Embryonic facial prominence (tissue), 1 donor: Measurements from ENCODE around the gene POMP.
"Not testable (repeated sequence)": the region's sequence is repeated elsewhere in the genome, so short reads cannot be mapped to it uniquely, and the experiment has no call there.

Source experiments
- DNase-seq: peaks from one replicate; pipeline ENCODE4 v3.0.0-alpha.2; 2016; ENCODE audit errors: extremely low spot score

POMP gene

GRCh38 chr13:28637714-28638355 lies 21.1 kb upstream of the POMP start:
- DNase-seq, result no peak

GRCh38 chr13:28638756-28639155 lies 20.2 kb upstream of the POMP start:
- no peak for DNase-seq

DNA sequence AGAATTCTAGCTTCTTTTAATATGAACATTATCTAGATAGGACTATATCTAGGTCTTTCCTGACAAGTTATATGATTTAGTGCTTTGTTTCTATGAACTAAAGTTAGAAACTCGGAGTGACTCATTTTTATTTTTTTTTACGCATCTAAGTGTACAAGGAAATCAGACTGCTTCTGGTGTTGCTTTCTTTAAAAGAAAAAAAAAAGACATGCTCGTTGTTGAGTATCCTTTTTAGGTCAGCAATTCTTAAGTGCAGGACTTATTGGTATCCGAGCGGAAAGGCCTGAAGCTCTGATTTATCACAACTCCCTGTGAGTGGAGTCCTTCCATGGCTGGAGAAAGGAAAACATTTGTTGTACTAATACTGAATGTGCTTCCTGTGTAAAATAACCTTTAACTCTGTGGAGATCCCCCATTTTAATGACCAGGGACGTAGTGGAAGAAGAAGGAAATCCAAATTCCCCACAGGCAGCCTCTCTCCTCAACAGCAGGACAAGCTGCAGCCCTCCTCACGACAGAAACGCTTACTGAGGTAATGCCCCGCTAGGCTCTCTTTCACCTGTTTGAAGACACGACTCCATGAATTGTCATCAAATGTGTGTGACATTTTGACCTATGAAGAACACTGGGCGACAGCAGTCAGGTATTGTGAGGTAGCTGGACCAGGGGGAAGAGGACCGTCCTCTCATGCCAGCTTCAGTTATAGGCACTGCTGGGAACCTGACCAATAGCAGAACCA lies 17.9 kb upstream of the POMP start:
- DNase-seq, result no peak

DNA sequence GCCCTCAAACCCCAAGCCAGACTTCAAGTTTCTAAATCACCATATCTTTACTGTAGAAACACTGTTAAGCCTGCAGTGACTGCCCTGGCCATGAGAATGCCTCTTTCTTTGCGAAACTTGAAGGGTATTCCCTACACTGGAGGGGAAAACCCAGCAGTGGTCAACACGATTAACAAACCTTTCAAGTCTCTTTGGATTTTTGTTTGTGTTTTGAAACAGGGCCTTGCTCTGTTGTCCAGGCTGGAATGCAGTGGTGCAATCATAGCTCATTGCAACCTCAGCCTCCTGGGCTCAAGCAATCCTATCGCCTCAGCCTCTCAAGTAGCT lies 17.4 kb upstream of the POMP start:
- DNase-seq, result no peak

DNA sequence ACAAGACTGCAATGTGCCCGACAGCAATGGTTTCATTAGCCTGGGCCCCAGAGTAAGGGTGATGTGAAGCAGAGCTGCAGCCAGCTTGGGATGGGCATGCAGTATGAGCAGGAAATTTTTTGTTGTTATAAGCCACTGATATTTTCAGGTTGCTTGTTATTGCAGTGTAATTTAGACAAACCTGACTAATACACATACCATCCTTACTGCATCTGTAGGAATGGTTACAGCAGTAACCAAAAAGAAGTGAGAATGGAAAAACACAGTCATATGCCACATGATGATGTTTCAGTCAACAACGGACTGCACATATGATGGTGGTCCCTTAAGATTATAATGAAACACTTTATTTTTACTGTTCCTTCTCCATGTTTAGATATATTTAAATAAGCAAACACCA lies 8.6 kb upstream of the POMP start:
- no peak for DNase-seq

DNA sequence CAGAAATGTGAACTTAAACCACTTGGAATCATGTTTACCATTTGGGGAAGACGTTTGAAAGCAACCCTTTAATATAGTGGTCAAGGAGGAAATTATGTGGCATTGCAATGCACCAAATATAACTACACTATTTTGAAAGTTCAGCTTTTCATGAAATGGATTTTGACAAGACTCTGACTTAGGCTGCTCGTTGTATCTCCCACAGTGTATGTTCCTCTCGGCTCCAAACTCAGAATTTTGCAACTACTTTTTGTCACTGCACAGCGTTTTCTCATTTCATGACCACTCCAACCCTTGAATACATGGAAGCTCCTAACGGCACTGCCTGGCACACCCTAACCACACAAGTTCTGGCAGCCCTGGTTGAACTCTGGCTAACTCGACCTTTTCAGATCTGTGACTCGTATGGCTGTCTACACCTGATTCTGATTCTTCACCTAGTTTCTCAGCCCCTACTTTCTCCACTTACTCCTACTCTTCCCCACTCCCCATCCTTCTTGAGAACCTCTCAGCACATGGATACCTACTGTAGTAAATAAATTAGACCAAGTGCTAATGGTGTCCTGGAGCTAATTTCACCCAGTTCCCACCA lies 7.0 kb upstream of the POMP start:
- no peak for DNase-seq

- no peak for DNase-seq
Measured at GRCh38 chr13:28653111-28653510, 5.8 kb upstream of the POMP start.

- no peak for DNase-seq
Measured at GRCh38 chr13:28654276-28654675, 4.7 kb upstream of the POMP start.

- no peak for DNase-seq
Measured at GRCh38 chr13:28655561-28655960, 3.4 kb upstream of the POMP start.

DNA sequence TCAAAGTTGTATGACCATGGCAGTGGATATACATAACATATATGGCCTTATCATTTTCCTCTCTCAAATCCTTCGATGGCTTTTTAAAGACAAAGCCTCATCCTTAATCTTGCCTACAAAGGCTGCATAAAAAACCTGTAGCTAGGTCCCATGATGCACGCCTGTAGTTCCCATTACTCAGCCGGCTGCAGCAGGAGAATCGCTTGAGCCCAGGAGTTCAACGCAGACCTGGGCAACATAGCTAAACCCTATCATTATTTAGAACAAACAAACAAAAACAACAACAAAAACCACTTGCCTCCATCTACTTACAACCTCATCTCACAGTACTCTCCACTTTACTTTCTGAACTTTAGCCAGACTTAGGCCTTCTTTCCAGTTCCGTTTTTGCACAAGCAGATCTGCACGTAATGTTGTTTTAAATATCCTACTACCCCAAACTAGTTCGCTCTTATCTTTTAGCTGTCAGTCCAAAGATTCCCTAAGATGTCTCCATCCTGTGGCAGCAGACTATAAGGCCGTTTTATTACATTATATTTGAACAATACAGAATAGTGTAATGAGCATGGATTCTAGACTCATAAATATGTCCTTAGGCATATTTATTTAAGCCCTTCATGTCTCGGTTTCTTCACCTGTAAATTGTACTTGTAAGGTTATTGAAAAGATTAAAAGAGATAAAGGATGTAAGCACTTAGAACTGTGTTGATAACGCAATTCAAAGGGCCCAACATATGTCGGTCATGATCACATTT lies 969 bp upstream of the POMP start:
- DNase-seq, result no peak

GRCh38 chr13:28658539-28658795 lies 463 bp upstream of the POMP start:
- no peak for DNase-seq

DNA sequence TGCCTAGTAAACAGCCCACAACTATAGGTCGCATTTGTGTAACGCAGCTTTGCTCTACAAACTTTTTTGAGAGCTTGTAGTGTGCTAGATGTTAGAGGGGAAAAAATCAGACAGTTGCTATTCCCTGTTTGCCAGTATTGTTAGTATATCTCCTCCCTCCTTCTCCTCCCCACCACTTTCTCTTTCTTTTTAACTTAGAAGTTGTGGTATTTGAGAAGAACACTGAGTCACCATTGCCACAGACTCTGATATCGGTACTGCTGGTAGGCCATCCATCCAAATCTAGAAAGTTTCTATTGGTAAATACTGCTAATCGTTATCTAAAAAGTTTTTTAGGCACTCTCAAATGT lies 666 bp downstream of the POMP start:
- no peak for DNase-seq

DNA sequence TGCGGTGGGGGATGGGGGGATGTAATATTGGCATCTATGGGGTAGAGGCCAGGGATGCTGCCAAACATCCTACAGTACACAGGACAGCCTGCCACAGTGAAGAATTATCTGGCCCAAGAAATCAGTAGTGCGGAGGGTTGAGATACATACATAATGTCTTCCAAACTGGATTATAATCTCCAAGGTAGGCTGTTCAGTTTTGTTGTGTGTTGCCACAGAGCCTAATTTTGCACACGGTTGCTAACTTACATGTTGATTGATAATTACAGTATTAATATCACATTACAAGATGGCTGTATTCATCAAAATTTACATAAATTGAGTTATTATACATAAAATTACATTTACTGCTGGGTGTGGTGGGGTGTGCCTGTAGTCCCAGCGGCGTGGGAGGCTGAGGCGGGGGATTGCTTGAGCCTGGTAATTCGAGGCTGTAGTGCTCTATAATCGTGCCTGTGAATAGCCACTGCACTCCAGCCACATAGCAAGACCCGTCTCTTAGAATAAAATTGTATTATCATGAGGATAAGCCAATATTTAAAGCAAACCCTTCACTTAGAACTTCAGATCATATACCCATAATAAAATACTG lies 8.1 kb downstream of the POMP start:
- no peak for DNase-seq

DNA sequence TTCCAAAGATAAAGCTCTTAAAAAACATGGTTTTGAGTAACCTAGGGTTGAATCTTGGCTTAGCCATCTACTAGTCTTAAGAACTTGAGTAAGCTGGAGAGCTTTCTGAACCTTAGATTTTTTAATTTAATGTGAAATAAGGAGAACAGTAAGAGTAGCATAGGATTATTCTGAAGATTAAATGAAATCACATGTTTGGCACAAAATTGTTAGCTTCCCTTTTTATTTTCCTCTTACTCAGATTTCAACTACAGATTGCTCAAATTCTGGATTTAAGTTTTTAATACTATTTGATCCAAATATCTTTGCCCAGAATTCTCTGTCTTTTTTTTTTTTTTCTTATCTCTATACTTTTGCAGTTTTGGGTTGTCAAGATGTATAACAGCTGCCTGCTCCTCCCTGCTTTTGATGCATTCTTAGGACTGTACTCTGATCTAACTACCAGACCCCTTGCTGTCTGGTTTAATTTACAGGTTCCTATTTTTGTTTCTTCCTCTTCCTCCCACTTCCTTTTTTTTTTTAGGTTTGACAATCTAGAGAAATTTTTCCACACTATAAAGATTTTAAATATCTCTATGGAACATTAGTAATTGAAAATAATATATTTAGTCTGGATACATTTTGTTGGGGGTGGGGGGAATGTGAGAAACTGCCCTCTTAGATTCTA lies 12.3 kb downstream of the POMP start:
- DNase-seq, result no peak

DNA sequence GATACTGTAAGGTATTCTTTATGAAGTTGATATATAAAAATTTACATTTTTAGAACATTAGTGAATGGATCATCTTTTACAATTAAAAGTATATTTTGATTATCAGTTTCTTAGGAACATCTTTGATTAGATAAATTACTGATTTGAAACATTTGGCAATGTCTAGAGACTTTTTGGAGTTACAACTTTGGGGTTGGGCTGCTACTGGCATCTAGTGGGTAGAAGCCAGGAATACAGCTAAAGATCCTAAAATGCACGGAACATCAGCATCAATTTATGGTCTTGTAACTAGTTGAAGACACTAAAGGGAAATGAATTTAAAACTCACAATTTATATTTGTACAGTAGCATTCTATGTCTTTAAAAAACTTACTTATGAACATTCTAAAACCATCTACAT lies 19.9 kb downstream of the POMP start:
- no peak for DNase-seq

DNA sequence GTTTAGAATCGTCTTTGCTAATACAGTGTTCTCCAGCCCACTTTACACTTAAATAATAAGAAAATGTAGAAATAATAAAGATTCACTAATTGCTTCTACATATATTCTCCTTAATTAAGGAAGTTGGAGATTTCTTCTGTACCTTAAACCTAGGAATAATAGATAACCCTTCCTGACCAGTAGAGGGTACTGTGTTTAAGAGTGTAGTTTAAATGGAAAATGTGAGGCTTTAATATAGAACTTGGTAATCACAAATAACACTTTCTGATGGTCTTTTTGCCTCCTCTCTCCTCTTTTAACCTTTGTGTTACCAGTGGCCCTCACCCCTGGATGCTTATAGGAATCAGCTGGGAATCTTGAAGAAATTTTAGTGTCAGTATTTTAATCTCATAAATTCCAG lies 20.7 kb downstream of the POMP start:
- DNase-seq, result no peak

DNA sequence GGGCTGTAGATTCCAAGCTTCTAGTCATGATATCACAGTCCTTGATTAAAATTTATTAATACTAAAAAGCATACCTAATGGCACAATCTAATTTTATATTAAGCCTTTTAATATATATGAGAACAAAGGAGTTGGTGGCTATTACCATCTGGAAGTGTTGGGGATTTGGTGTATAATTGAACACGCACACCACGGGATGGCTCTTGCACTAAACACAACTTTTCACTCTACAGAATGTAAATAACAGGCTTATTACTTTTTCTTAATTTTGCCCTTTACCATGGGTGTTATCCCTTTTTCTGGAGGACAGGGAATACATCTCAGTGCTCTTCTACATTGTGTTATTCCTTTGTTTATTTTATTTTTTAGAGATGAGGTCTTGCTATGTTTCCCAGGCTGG lies 21.6 kb downstream of the POMP start:
- no peak for DNase-seq

DNA sequence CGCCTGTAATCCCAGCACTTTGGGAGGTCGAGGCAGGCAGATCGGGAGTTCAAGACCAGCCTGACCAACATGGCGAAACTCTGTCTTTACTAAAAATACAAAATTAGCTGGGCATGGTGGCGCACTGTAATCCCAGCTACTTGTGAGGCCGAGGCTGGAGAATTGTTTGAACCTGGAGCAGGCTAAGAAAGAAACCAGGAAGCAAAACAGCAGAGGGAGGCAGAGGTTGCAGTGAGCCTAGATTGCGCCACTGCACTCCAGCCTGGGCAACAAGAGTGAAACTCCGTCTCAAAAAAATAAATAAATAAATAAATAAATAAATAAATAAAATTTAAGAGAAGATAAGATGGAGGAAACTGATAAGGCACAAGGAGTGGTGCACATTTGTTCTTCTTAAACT lies 24.2 kb downstream of the POMP start:
- not testable (repeated sequence) for DNase-seq

DNA sequence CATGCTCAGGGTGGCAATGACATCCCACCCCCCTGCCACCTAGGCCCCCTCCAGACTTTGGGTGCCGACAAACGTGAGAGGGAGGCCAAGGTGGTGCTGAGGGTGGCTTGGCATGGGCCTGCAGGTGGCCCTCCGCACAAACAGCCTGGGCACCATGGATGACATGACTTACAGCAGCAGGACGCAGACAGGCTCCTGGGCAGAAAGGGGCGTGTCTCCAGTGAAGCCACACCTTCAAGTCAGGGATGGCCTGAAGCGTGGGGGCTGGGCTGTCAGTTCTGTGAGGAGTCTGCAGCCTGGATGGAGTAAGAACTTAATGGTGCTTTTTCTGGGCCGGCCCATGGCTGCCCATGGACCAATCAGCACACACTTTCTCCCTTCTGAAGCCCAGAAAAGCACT lies 25.3 kb downstream of the POMP start:
- DNase-seq, result no peak

DNA sequence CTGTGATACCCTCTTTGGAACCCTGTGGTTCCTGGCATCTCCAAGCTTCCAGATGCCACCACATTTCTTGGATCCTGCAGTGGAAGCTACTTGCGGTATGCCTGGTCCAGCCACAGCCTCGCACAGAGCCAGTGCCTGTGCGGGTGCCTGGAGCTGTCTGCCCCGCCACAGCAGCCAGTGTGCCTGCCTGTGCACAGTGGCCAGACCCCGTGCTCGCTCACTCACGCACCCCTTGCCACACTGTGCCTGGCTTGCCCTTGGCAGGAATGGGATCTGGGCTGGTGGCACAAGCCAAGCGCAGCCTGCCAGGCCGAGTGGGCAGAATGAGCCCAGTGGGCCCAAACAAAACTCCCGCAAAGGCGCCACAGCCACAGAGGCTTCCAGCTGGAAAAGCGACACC lies 26.2 kb downstream of the POMP start:
- no peak for DNase-seq

- no peak for DNase-seq
Measured at GRCh38 chr13:28685892-28686291, 27.0 kb downstream of the POMP start.
